HepG2 (cell line): ENCODE measurements around the gene ATP6V0A1. TPM values are rescaled to one million over a fixed set of nuclear protein-coding genes. Genes with fewer than 3 reads are reported as not detected.

Experiments
- SNAPC2 ChIP-seq: sonication (generic); formaldehyde crosslinking; IDR thresholded peaks from 2 replicates; pipeline ENCODE4 v1.8.1; 2022; ENCODE audit warnings: mild to moderate bottlenecking, missing genetic modification reagents
- SNRNP70 ChIP-seq: fragments of 200-400 bp; formaldehyde crosslinking; IDR thresholded peaks from 2 replicates; pipeline ENCODE4 v1.6.1; 2017; ENCODE audit warnings: mild to moderate bottlenecking, low read depth, low read length, moderate library complexity
- SP5 ChIP-seq: IDR thresholded peaks from 2 replicates; pipeline ENCODE4 v1.6.1; 2016; ENCODE audit warnings: low read depth, borderline replicate concordance
- SYNCRIP ChIP-seq: fragments of 200-400 bp; formaldehyde crosslinking; IDR thresholded peaks from 2 replicates; pipeline ENCODE4 v1.6.1; 2018; ENCODE audit warnings: mild to moderate bottlenecking, low read depth, low read length; ENCODE audit not compliant: insufficient read depth
- ZBTB7A ChIP-seq: sonication (generic); formaldehyde crosslinking; IDR thresholded peaks from 2 replicates; pipeline ENCODE4 v1.8.0; 2022; ENCODE audit warnings: mild to moderate bottlenecking, missing genetic modification reagents
- ZNF383 ChIP-seq: sonication (generic); formaldehyde crosslinking; IDR thresholded peaks from 2 replicates; pipeline ENCODE4 v1.4.0; 2020; ENCODE audit warnings: missing genetic modification reagents, mild to moderate bottlenecking, borderline replicate concordance
- ZNF549 ChIP-seq: sonication (generic); formaldehyde crosslinking; IDR thresholded peaks from 2 replicates; pipeline ENCODE4 v1.5.0; 2020; ENCODE audit warnings: missing genetic modification reagents
- ZNF556 ChIP-seq: sonication (generic); formaldehyde crosslinking; IDR thresholded peaks from 2 replicates; pipeline ENCODE4 v1.4.0; 2020; ENCODE audit warnings: mild to moderate bottlenecking, missing genetic modification reagents, borderline replicate concordance
- ZNF607 ChIP-seq: sonication (generic); formaldehyde crosslinking; IDR thresholded peaks from 2 replicates; pipeline ENCODE4 v1.5.1; 2020; ENCODE audit warnings: missing genetic modification reagents, mild to moderate bottlenecking, borderline replicate concordance
- ZNF713 ChIP-seq: sonication (generic); formaldehyde crosslinking; IDR thresholded peaks from 2 replicates; pipeline ENCODE4 v1.4.0; 2020; ENCODE audit warnings: mild to moderate bottlenecking, missing genetic modification reagents
- ZNF879 ChIP-seq: sonication (generic); formaldehyde crosslinking; IDR thresholded peaks from 2 replicates; pipeline ENCODE4 v1.8.1; 2023; ENCODE audit warnings: missing genetic modification reagents
- polyA plus RNA-seq, 8 experiments: library from polyadenylated mRNA; depleted of rRNA in 3 of 8; stranded (reverse) in 7 of 8; unstranded in 1 of 8; fragments of >200 nt; fragmentation: Illumina TruSeq in 4 of 8; extraction: Trizol in 4 of 8; gene quantifications; 2 replicates each; pipeline versions ENCODE4 v1.2.1 to v1.2.3, GENCODE V29; 2011 to 2016; ENCODE audit warnings: low read depth in 4 of 8, missing spikeins in 1 of 8, mixed read lengths in 1 of 8; ENCODE audit not compliant: insufficient read depth in 1 of 8
- total RNA-seq, 5 experiments: library from RNA; depleted of rRNA; stranded (reverse); fragments of >200 nt; fragmentation: Illumina TruSeq; extraction: Trizol; gene quantifications; 2 replicates each; pipeline ENCODE4 v1.2.3, GENCODE V29; 2016; ENCODE audit warnings: low read depth in 1 of 5
- TF ChIP-seq, protein P1 (sequence below), 2 experiments: fragments of 450-650 bp in 1 of 2; sonication (generic) in 1 of 2; formaldehyde crosslinking in 1 of 2; IDR thresholded peaks; 2 replicates each; pipeline versions ENCODE4 v1.6.1 to v1.8.0; 2016 to 2022; ENCODE audit warnings: antibody characterized with exemption in 1 of 2, mild to moderate bottlenecking in 1 of 2, missing genetic modification reagents in 1 of 2
- TF ChIP-seq, protein P2 (sequence below): sonication (generic); formaldehyde crosslinking; IDR thresholded peaks from 2 replicates; pipeline ENCODE4 v1.4.0; 2020; ENCODE audit warnings: missing genetic modification reagents, borderline replicate concordance
- TF ChIP-seq, protein P3 (sequence below): sonication (generic); formaldehyde crosslinking; IDR thresholded peaks from 2 replicates; pipeline ENCODE4 v1.4.0; 2020; ENCODE audit warnings: mild to moderate bottlenecking, missing genetic modification reagents

Gene ATP6V0A1
- total and polyA plus RNA-seq, 2 of the 13 experiments (the other 11 are each of a cell fraction or from before 2014, with no cell fraction given) = 27.9 to 54.1 TPM

DNA sequence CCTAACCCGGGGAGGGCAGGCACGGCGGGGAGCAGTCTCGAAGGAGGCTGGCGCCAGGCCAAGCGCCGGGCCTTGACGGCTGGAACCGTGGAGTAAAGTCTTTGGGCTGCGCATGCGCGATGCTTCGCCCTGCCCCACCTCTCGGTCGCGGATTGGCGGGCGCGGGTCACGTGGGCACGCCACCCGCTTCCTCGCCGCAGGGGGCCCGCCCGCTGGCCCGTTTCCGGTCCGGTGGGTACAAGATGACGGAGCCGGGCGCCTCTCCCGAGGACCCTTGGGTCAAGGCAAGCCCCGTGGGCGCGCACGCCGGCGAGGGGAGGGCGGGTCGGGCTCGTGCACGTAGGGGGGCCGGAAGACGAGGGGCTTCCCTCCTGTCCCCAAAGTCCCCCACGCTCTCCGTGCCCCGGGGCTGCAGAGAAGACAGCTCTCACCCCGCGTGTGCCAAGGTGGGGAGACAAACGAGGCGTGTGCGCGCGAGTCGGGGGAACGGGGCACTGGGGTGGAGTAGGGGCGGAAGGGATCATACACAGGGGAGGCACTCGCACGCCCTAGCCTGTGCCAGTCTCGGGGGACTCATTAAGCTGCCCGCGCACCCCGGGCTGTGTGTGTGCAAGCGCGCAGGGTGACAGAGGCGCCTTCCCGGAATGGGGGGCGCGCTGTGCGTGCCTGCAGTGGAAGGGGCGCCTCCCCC, 108.3 kb downstream of the ATP6V0A1 start, which contains the start of gene MLX (continued):
- TF ChIP-seq, protein P1, sequence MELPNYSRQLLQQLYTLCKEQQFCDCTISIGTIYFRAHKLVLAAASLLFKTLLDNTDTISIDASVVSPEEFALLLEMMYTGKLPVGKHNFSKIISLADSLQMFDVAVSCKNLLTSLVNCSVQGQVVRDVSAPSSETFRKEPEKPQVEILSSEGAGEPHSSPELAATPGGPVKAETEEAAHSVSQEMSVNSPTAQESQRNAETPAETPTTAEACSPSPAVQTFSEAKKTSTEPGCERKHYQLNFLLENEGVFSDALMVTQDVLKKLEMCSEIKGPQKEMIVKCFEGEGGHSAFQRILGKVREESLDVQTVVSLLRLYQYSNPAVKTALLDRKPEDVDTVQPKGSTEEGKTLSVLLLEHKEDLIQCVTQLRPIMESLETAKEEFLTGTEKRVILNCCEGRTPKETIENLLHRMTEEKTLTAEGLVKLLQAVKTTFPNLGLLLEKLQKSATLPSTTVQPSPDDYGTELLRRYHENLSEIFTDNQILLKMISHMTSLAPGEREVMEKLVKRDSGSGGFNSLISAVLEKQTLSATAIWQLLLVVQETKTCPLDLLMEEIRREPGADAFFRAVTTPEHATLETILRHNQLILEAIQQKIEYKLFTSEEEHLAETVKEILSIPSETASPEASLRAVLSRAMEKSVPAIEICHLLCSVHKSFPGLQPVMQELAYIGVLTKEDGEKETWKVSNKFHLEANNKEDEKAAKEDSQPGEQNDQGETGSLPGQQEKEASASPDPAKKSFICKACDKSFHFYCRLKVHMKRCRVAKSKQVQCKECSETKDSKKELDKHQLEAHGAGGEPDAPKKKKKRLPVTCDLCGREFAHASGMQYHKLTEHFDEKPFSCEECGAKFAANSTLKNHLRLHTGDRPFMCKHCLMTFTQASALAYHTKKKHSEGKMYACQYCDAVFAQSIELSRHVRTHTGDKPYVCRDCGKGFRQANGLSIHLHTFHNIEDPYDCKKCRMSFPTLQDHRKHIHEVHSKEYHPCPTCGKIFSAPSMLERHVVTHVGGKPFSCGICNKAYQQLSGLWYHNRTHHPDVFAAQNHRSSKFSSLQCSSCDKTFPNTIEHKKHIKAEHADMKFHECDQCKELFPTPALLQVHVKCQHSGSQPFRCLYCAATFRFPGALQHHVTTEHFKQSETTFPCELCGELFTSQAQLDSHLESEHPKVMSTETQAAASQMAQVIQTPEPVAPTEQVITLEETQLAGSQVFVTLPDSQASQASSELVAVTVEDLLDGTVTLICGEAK (IDR thresholded peaks at IDR 0.05) = no peak
- TF ChIP-seq, protein P1 (CRISPR knock-in tag; IDR thresholded peaks at IDR 0.05) = peak; percentile 82
- TF ChIP-seq ZBTB7A (CRISPR knock-in tag) (peak; percentile 89), ZNF713 (CRISPR knock-in tag) (no peak; the same call in 1 of the 2 replicates), SYNCRIP (no peak), SP5 (peak; percentile 72; the same call in 1 of the 2 replicates), SNAPC2 (peak; percentile 96), SNRNP70 (no peak), ZNF556 (CRISPR knock-in tag) (peak; percentile 96), ZNF549 (CRISPR knock-in tag) (no peak; the same call in 1 of the 2 replicates), ZNF383 (0 out of 2 replicates have a peak, but pooled peaks have one; percentile 78), ZNF879 (CRISPR knock-in tag) (no peak), ZNF607 (CRISPR knock-in tag) (peak; percentile 88)
- TF ChIP-seq, protein P2, sequence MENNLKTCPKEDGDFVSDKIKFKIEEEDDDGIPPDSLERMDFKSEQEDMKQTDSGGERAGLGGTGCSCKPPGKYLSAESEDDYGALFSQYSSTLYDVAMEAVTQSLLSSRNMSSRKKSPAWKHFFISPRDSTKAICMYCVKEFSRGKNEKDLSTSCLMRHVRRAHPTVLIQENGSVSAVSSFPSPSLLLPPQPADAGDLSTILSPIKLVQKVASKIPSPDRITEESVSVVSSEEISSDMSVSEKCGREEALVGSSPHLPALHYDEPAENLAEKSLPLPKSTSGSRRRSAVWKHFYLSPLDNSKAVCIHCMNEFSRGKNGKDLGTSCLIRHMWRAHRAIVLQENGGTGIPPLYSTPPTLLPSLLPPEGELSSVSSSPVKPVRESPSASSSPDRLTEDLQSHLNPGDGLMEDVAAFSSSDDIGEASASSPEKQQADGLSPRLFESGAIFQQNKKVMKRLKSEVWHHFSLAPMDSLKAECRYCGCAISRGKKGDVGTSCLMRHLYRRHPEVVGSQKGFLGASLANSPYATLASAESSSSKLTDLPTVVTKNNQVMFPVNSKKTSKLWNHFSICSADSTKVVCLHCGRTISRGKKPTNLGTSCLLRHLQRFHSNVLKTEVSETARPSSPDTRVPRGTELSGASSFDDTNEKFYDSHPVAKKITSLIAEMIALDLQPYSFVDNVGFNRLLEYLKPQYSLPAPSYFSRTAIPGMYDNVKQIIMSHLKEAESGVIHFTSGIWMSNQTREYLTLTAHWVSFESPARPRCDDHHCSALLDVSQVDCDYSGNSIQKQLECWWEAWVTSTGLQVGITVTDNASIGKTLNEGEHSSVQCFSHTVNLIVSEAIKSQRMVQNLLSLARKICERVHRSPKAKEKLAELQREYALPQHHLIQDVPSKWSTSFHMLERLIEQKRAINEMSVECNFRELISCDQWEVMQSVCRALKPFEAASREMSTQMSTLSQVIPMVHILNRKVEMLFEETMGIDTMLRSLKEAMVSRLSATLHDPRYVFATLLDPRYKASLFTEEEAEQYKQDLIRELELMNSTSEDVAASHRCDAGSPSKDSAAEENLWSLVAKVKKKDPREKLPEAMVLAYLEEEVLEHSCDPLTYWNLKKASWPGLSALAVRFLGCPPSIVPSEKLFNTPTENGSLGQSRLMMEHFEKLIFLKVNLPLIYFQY (CRISPR knock-in tag) = peak; percentile 100
- TF ChIP-seq, protein P3, sequence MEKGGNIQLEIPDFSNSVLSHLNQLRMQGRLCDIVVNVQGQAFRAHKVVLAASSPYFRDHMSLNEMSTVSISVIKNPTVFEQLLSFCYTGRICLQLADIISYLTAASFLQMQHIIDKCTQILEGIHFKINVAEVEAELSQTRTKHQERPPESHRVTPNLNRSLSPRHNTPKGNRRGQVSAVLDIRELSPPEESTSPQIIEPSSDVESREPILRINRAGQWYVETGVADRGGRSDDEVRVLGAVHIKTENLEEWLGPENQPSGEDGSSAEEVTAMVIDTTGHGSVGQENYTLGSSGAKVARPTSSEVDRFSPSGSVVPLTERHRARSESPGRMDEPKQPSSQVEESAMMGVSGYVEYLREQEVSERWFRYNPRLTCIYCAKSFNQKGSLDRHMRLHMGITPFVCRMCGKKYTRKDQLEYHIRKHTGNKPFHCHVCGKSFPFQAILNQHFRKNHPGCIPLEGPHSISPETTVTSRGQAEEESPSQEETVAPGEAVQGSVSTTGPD (CRISPR knock-in tag) = no peak
